GM21526 (cell line): ENCODE data around the gene OTUD3.
"Not testable (repeated sequence)": the region's sequence is repeated elsewhere in the genome, so short reads cannot be mapped to it uniquely, and the experiment has no call there.

ENCODE experiments used
- ATAC-seq: cut with Tn5 transposase; IDR thresholded peaks from one replicate; pipeline ENCODE4 v1.9.1; 2021; ENCODE audit warnings: moderate library complexity; ENCODE audit not compliant: unreplicated experiment, low FRiP score

The OTUD3 gene

GRCh38 chr1:19882111-19883071, at the start of gene OTUD3:
OTUD3 (plus strand) TSS chr1:19882395; CDS start chr1:19882514, 119 bp downstream.
- ATAC-seq: peak; percentile 82

- ATAC-seq: no peak
Observed at GRCh38 chr1:19835578-19835977, 46.6 kb upstream of the OTUD3 start.

GRCh38 chr1:19837866-19838265, 44.3 kb upstream of the OTUD3 start:
- ATAC-seq: no peak

- ATAC-seq: no peak
Observed at GRCh38 chr1:19840228-19840627, 42.0 kb upstream of the OTUD3 start.

GRCh38 chr1:19844731-19845495, 37.3 kb upstream of the OTUD3 start:
- ATAC-seq: no peak

GRCh38 chr1:19845555-19845954, 36.6 kb upstream of the OTUD3 start:
- ATAC-seq: no peak

- no peak for ATAC-seq
Observed at GRCh38 chr1:19846338-19846737, 35.9 kb upstream of the OTUD3 start.

GRCh38 chr1:19847334-19847733, 34.9 kb upstream of the OTUD3 start:
- ATAC-seq: not testable (repeated sequence)

GRCh38 chr1:19849307-19849706, 32.9 kb upstream of the OTUD3 start:
- ATAC-seq: not testable (repeated sequence)

GRCh38 chr1:19850214-19850613, 32.0 kb upstream of the OTUD3 start:
- no peak for ATAC-seq

- no peak for ATAC-seq
Observed at GRCh38 chr1:19852036-19852435, 30.2 kb upstream of the OTUD3 start.

- no peak for ATAC-seq
Observed at GRCh38 chr1:19854866-19855265, 27.3 kb upstream of the OTUD3 start.

- no peak for ATAC-seq
Observed at GRCh38 chr1:19858893-19859292, 23.3 kb upstream of the OTUD3 start.

GRCh38 chr1:19859876-19860275, 22.3 kb upstream of the OTUD3 start:
- no peak for ATAC-seq

- ATAC-seq: no peak
Observed at GRCh38 chr1:19860418-19860817, 21.8 kb upstream of the OTUD3 start.

GRCh38 chr1:19861034-19861433, 21.2 kb upstream of the OTUD3 start:
- ATAC-seq: no peak

GRCh38 chr1:19861842-19862530, 20.2 kb upstream of the OTUD3 start:
- ATAC-seq: no peak

GRCh38 chr1:19862944-19863343, 19.3 kb upstream of the OTUD3 start:
- ATAC-seq: no peak

- no peak for ATAC-seq
Observed at GRCh38 chr1:19864570-19865160, 17.5 kb upstream of the OTUD3 start.

- ATAC-seq: no peak
Observed at GRCh38 chr1:19866029-19866428, 16.2 kb upstream of the OTUD3 start.
